H1 (cell line): ENCODE measurements around the gene ATOH1. TPM values are rescaled to one million over a fixed set of nuclear protein-coding genes. Genes with fewer than 3 reads are reported as not detected.

ENCODE experiments used
- CTCF ChIA-PET: fragments of 300-600 bp; sonication (Branson Sonifier 250); formaldehyde crosslinking; loops from one replicate; lab custom pipeline; 2021; ENCODE audit not compliant: partially characterized antibody; lab: Charles Lee
- POLR2A ChIA-PET: fragments of 300-600 bp; sonication (Branson Sonifier 250); formaldehyde crosslinking; loops from one replicate; lab custom pipeline; 2021; ENCODE audit warnings: inconsistent platforms; ENCODE audit not compliant: partially characterized antibody; lab: Charles Lee
- DNase-seq, 2 experiments: peaks; one replicate each; pipeline versions ENCODE4 v3.0.0 to v3.0.0-alpha.2; 2010 to 2022; ENCODE audit warnings: low spot score in 2 of 2, low read depth in 1 of 2, mixed read lengths in 1 of 2
- FAIRE-seq: peaks from 2 replicates; lab custom pipeline; 2011; peaks lifted over from hg19 to GRCh38; lab: Jason Lieb, UNC
- H2AFZ ChIP-seq: 2 replicates; pipeline ENCODE4 v1.8.1; 2012; ENCODE audit warnings: low read length, inconsistent platforms
- H2AK5ac ChIP-seq: 2 replicates; pipeline ENCODE4 v1.6.1; 2013; ENCODE audit warnings: low read depth, low read length
- H2BK120ac ChIP-seq: replicated peaks from 2 replicates; pipeline ENCODE3; 2013; ENCODE audit warnings: low read depth, low read length, inconsistent platforms
- H2BK12ac ChIP-seq: 2 replicates; pipeline ENCODE4 v1.6.1; 2013; ENCODE audit warnings: low read depth, low read length
- H2BK15ac ChIP-seq: 2 replicates; pipeline ENCODE4 v1.6.1; 2013; ENCODE audit warnings: low read length
- H2BK20ac ChIP-seq: 2 replicates; pipeline ENCODE4 v1.6.1; 2013; ENCODE audit warnings: low read length
- H2BK5ac ChIP-seq: 2 replicates; pipeline ENCODE4 v1.6.1; 2013; ENCODE audit warnings: low read depth, low read length
- H3K14ac ChIP-seq: 2 replicates; pipeline ENCODE4 v1.6.1; 2013; ENCODE audit warnings: inconsistent platforms; ENCODE audit not compliant: insufficient read length
- H3K18ac ChIP-seq: 2 replicates; pipeline ENCODE4 v1.6.1; 2013; ENCODE audit warnings: low read length; ENCODE audit errors: extremely low read depth
- H3K23ac ChIP-seq: 2 replicates; pipeline ENCODE4 v1.6.1; 2013; ENCODE audit warnings: inconsistent platforms; ENCODE audit not compliant: insufficient read length
- H3K23me2 ChIP-seq: 2 replicates; pipeline ENCODE4 v1.6.1; 2013; ENCODE audit warnings: low read depth, low read length
- H3K27ac ChIP-seq: 2 replicates; pipeline ENCODE4 v1.6.1; 2011; ENCODE audit warnings: low read depth, low read length, inconsistent platforms
- H3K27me3 ChIP-seq, 4 experiments: replicated peaks in 1 of 4; 1 replicate in 1 of 4; 2 replicates in 3 of 4; pipeline versions ENCODE4 v1.6.1 to v1.8.1; 2011 to 2013; ENCODE audit warnings: low read length in 3 of 4, mild to moderate bottlenecking in 3 of 4, inconsistent platforms in 2 of 4, mixed read lengths in 2 of 4, moderate library complexity in 1 of 4; ENCODE audit not compliant: control insufficient read depth in 3 of 4, insufficient read depth in 3 of 4; ENCODE audit errors: extremely low read depth in 1 of 4
- H3K36me3 ChIP-seq, 4 experiments: 2 replicates each; pipeline versions ENCODE4 v1.6.1 to v1.8.1; 2011 to 2013; ENCODE audit warnings: mild to moderate bottlenecking in 4 of 4, low read length in 3 of 4, moderate library complexity in 2 of 4, control low read depth in 1 of 4, inconsistent platforms in 1 of 4; ENCODE audit not compliant: insufficient read depth in 4 of 4, control insufficient read depth in 2 of 4
- H3K4ac ChIP-seq: replicated peaks from 2 replicates; pipeline ENCODE3; 2013; ENCODE audit warnings: low read length, low read depth, mixed read lengths, inconsistent platforms; ENCODE audit not compliant: insufficient read length
- H3K4me1 ChIP-seq, 4 experiments: replicated peaks in 1 of 4; 1 replicate in 1 of 4; 2 replicates in 3 of 4; pipeline versions ENCODE4 v1.6.1 to v1.8.1; 2011 to 2013; ENCODE audit warnings: low read length in 3 of 4, inconsistent platforms in 2 of 4, mixed read lengths in 1 of 4; ENCODE audit not compliant: insufficient read depth in 4 of 4, control insufficient read depth in 3 of 4
- H3K4me2 ChIP-seq, 2 experiments: 2 replicates each; pipeline versions ENCODE4 v1.6.1 to v1.8.1; 2011 to 2013; ENCODE audit warnings: low read depth in 2 of 2, low read length in 2 of 2, control low read depth in 1 of 2, inconsistent platforms in 1 of 2, mild to moderate bottlenecking in 1 of 2; ENCODE audit not compliant: insufficient read depth in 1 of 2
- H3K4me3 ChIP-seq, 4 experiments: fragments of 200-600, 300-600 bp in 1 of 4; sonication (generic), shearing (Covaris generic), sonication (Bioruptor Twin) in 1 of 4; 2 replicates each; pipeline versions ENCODE4 v1.5.1 to v1.8.1; 2011 to 2016; ENCODE audit warnings: low read length in 4 of 4, low read depth in 3 of 4, control low read depth in 2 of 4, inconsistent platforms in 2 of 4, mild to moderate bottlenecking in 2 of 4, mixed read lengths in 1 of 4, moderate library complexity in 1 of 4; ENCODE audit not compliant: insufficient read depth in 2 of 4; ENCODE audit errors: extremely low read depth in 1 of 4
- H3K56ac ChIP-seq: replicated peaks from 2 replicates; pipeline ENCODE3; 2013; ENCODE audit warnings: low read depth, mild to moderate bottlenecking, mixed read lengths, low read length, inconsistent platforms; ENCODE audit not compliant: insufficient read length
- H3K79me1 ChIP-seq: 2 replicates; pipeline ENCODE4 v1.6.1; 2013; ENCODE audit warnings: low read depth, low read length, control low read depth
- H3K79me2 ChIP-seq, 2 experiments: 2 replicates each; pipeline versions ENCODE4 v1.6.1 to v1.8.1; 2012 to 2013; ENCODE audit warnings: low read length in 2 of 2, mild to moderate bottlenecking in 2 of 2, inconsistent platforms in 1 of 2; ENCODE audit not compliant: insufficient read depth in 2 of 2, control insufficient read depth in 1 of 2
- H3K9ac ChIP-seq, 4 experiments: replicated peaks in 1 of 4; 1 replicate in 1 of 4; 2 replicates in 3 of 4; pipeline versions ENCODE4 v1.6.1 to v1.8.1; 2011 to 2013; ENCODE audit warnings: low read depth in 3 of 4, low read length in 3 of 4, control low read depth in 2 of 4, mild to moderate bottlenecking in 2 of 4, moderate library complexity in 2 of 4, inconsistent platforms in 1 of 4; ENCODE audit errors: extremely low read depth in 1 of 4
- H3K9me3 ChIP-seq, 2 experiments: 2 replicates each; pipeline versions ENCODE4 v1.6.1 to v1.8.1; 2012 to 2013; ENCODE audit warnings: mild to moderate bottlenecking in 2 of 2, moderate library complexity in 2 of 2, control low read depth in 1 of 2, inconsistent platforms in 1 of 2, low read depth in 1 of 2, low read length in 1 of 2, mixed read lengths in 1 of 2; ENCODE audit not compliant: insufficient read depth in 2 of 2
- H4K20me1 ChIP-seq, 2 experiments: replicated peaks in 1 of 2; 2 replicates each; pipeline versions ENCODE3 to v1.8.1; 2011 to 2013; ENCODE audit warnings: inconsistent platforms in 2 of 2, low read length in 2 of 2, mild to moderate bottlenecking in 1 of 2; ENCODE audit not compliant: insufficient read depth in 2 of 2, control insufficient read depth in 1 of 2
- H4K5ac ChIP-seq: 2 replicates; pipeline ENCODE4 v1.6.1; 2013; ENCODE audit warnings: low read length, low read depth, mixed read lengths, inconsistent platforms; ENCODE audit not compliant: insufficient read length
- H4K8ac ChIP-seq: 2 replicates; pipeline ENCODE4 v1.8.0; 2013; ENCODE audit warnings: mild to moderate bottlenecking, moderate library complexity, low read length, inconsistent platforms; ENCODE audit not compliant: insufficient read depth; ENCODE audit errors: extremely low read depth
- H4K91ac ChIP-seq: replicated peaks from 2 replicates; pipeline ENCODE3; 2013; ENCODE audit warnings: low read length, mixed read lengths, inconsistent platforms; ENCODE audit not compliant: insufficient read length
- ATF2 ChIP-seq: IDR thresholded peaks from 2 replicates; pipeline ENCODE4 v1.6.1; 2012; ENCODE audit warnings: low read length, inconsistent platforms
- BRCA1 ChIP-seq: IDR thresholded peaks from 2 replicates; pipeline ENCODE4 v1.6.1; 2012; ENCODE audit warnings: low read depth, low read length, improper control_type of control experiment
- CBX8 ChIP-seq: fragments of 300-800, 300-1000 bp; sonication (generic); IDR thresholded peaks from 2 replicates; pipeline ENCODE4 v1.7.1; 2016; ENCODE audit warnings: low read depth, low read length, borderline replicate concordance
- EZH2 ChIP-seq: fragments of 200-600 bp; sonication (generic); IDR thresholded peaks from 2 replicates; pipeline ENCODE4 v1.7.1; 2012; ENCODE audit warnings: low read depth, mild to moderate bottlenecking, moderate library complexity, low read length, inconsistent platforms; ENCODE audit not compliant: severe bottlenecking
- KDM1A ChIP-seq: fragments of 200-600, 300-600 bp; sonication (generic); IDR thresholded peaks from 2 replicates; pipeline ENCODE4 v1.7.1; 2016; ENCODE audit warnings: mild to moderate bottlenecking, low read length, borderline replicate concordance
- POLR2AphosphoS5 ChIP-seq: IDR thresholded peaks from 2 replicates; pipeline ENCODE4 v1.6.1; 2011; ENCODE audit warnings: low read depth, low read length
- RAD21 ChIP-seq, 2 experiments: IDR thresholded peaks in 1 of 2; conservative IDR thresholded peaks in 1 of 2; 2 replicates each; pipeline ENCODE4 v1.6.1; 2011; ENCODE audit warnings: low read depth in 2 of 2, low read length in 2 of 2, improper control_type of control experiment in 1 of 2, inconsistent platforms in 1 of 2, mild to moderate bottlenecking in 1 of 2, moderate library complexity in 1 of 2
- SP1 ChIP-seq: IDR thresholded peaks from 2 replicates; pipeline ENCODE4 v1.6.1; 2011; ENCODE audit warnings: low read depth, low read length
- SP2 ChIP-seq: IDR thresholded peaks from 2 replicates; pipeline ENCODE4 v1.6.1; 2012; ENCODE audit warnings: mild to moderate bottlenecking, low read length, inconsistent platforms
- WGBS, 2 experiments: shearing (Covaris generic) in 1 of 2; methylation state at CpG; one replicate each; pipeline versions ENCODE4 v1.1.6 to v1.1.7; 2013 to 2015; ENCODE audit warnings: low lambda C conversion rate in 2 of 2, mixed read lengths in 2 of 2, inconsistent platforms in 1 of 2, low coverage in 1 of 2, missing lambda C conversion rate in 1 of 2; ENCODE audit not compliant: insufficient replicate concordance in 2 of 2, insufficient coverage in 1 of 2, insufficient read length in 1 of 2; ENCODE audit errors: extremely low coverage in 1 of 2, missing lambda C conversion rate in 1 of 2; 5-methylcytosine and 5-hydroxymethylcytosine counted together
- polyA plus RNA-seq, 7 experiments: library from polyadenylated mRNA; depleted of rRNA in 3 of 7; stranded (reverse) in 5 of 7; unstranded in 2 of 7; fragments of >200 nt in 5 of 7; fragments of 200-250 nt in 2 of 7; gene quantifications; 1 replicate in 5 of 7; 2 replicates in 1 of 7; 4 replicates in 1 of 7; pipeline versions ENCODE4 v1.2.1 to v1.2.3, GENCODE V29; 2011 to 2013; ENCODE audit warnings: missing spikeins in 2 of 7, mixed read lengths in 2 of 7
- total RNA-seq: library from RNA; stranded (reverse); fragmentation: NEBNext Ultra II Directional; extraction: Animal tissue kit (Norgen Biotek cat#: 25700); gene quantifications from 2 replicates; pipeline ENCODE4 v1.2.1, GENCODE V29; 2021

Gene ATOH1
- total and polyA plus RNA-seq, 2 of the 8 experiments (the other 6 are each of a cell fraction or from before 2014, with no cell fraction given): 0.12 to 0.76 TPM

GRCh38 chr4:93779228-93779627 lies 49.3 kb upstream of the ATOH1 start:
- no peak overlapping the region for H3K4ac ChIP-seq
- H3K4me2 ChIP-seq: no peak overlapping the region
- no peak overlapping the region for H4K5ac ChIP-seq
- H2BK12ac ChIP-seq: no peak overlapping the region
- no peak overlapping the region for H2AFZ ChIP-seq
- H3K27ac ChIP-seq: no peak overlapping the region
- no peak for TF ChIP-seq EZH2
- no peak for TF ChIP-seq ATF2
- no peak for TF ChIP-seq RAD21 (IDR thresholded peaks at IDR 0.05 in 1 of 2, conservative IDR thresholded peaks at IDR 0.05 in 1 of 2; ENCODE audit: low read depth in 2 of 2, low read length in 2 of 2)
- no peak for TF ChIP-seq KDM1A
- no peak for TF ChIP-seq BRCA1
- no peak for TF ChIP-seq SP2
- TF ChIP-seq CBX8: no peak
- no peak for TF ChIP-seq SP1
- TF ChIP-seq POLR2AphosphoS5: no peak
- no peaks in the 10 kb centered on the region for H3K79me1 ChIP-seq
- no peak overlapping the region for H3K14ac ChIP-seq
- H2BK5ac ChIP-seq: no peak overlapping the region
- no peak overlapping the region for H3K56ac ChIP-seq
- peaks cover 0 to 3% (median 0%) of the 10 kb centered on the region in 4 experiments; a peak in 2 of 7 replicates for H3K4me1 ChIP-seq
- no peak overlapping the region for H3K23ac ChIP-seq
- no peak overlapping the region for H2BK15ac ChIP-seq
- no peaks in the 10 kb centered on the region for H3K23me2 ChIP-seq
- H3K9me3 ChIP-seq: no peaks in the 10 kb centered on the region
- no peak overlapping the region for H4K8ac ChIP-seq
- no peaks in the 10 kb centered on the region for H4K20me1 ChIP-seq
- H2AK5ac ChIP-seq: no peak overlapping the region
- no peak overlapping the region for H4K91ac ChIP-seq
- no peak overlapping the region for H3K4me3 ChIP-seq
- no peaks in the 10 kb centered on the region for H3K36me3 ChIP-seq
- WGBS, 2 experiments: 93% methylated on average over 2 of the region's 2 CpGs; no CpG with 5 or more reads in 1 of the 2 experiments
- H3K9ac ChIP-seq: no peak overlapping the region
- H3K79me2 ChIP-seq: no peaks in the 10 kb centered on the region
- H2BK120ac ChIP-seq: no peak overlapping the region
- H3K27me3 ChIP-seq: no peaks in the 10 kb centered on the region
- ChIA-PET CTCF (interaction anchor here (1.6 to 2.3 kb wide), 2 partner anchors 9 to 12 kb away, joined by 3 to 7 read pairs; no protein-coding TSS in a partner anchor), POLR2A (no interaction called here)
- H2BK20ac ChIP-seq: no peak overlapping the region
- no peak overlapping the region for H3K18ac ChIP-seq
- DNase-seq (no peak), FAIRE-seq (no peak)
